Smooth muscle cell (in vitro differentiated cells): ENCODE results near the gene IL17RA. TPM values are rescaled to one million over a fixed set of nuclear protein-coding genes. Genes with fewer than 3 reads are reported as not detected.

Experiments used
- DNase-seq: peaks from one replicate; lab custom pipeline; 2025; ENCODE audit not compliant: unreplicated experiment; lab: John Stamatoyannopoulos, UW
- H2AFZ ChIP-seq: fragments of 200-600 bp; sonication (generic); 2 replicates; pipeline ENCODE4 v1.6.0; 2016; ENCODE audit warnings: antibody characterized with exemption, low read depth, mild to moderate bottlenecking
- H3F3A ChIP-seq: fragments of 200-600 bp; sonication (generic); 2 replicates; pipeline ENCODE4 v1.6.0; 2017; ENCODE audit warnings: antibody characterized with exemption, low read depth
- H3K27ac ChIP-seq: fragments of 200-600 bp; sonication (generic); 2 replicates; pipeline ENCODE4 v1.5.1; 2016; ENCODE audit warnings: low read depth, mild to moderate bottlenecking
- H3K27me3 ChIP-seq: fragments of 200-600 bp; sonication (generic); 2 replicates; pipeline ENCODE4 v1.6.1; 2016; ENCODE audit warnings: low read depth, mild to moderate bottlenecking
- H3K36me3 ChIP-seq: fragments of 200-600 bp; sonication (generic); 2 replicates; pipeline ENCODE4 v1.5.1; 2016; ENCODE audit warnings: low read depth
- H3K4me1 ChIP-seq: fragments of 200-600 bp; sonication (generic); 2 replicates; pipeline ENCODE4 v1.5.1; 2016; ENCODE audit warnings: low read depth
- H3K4me2 ChIP-seq: fragments of 200-600 bp; sonication (generic); 2 replicates; pipeline ENCODE4 v1.6.0; 2016; ENCODE audit warnings: mild to moderate bottlenecking
- H3K4me3 ChIP-seq: fragments of 200-600 bp; sonication (generic); 2 replicates; pipeline ENCODE4 v1.5.1; 2016; ENCODE audit warnings: mild to moderate bottlenecking
- H3K79me2 ChIP-seq: fragments of 200-600 bp; sonication (generic); 2 replicates; pipeline ENCODE4 v1.6.0; 2016; ENCODE audit warnings: low read depth, mild to moderate bottlenecking
- H3K9ac ChIP-seq: fragments of 200-600 bp; sonication (generic); 2 replicates; pipeline ENCODE4 v1.6.0; 2016; ENCODE audit warnings: low read depth
- H3K9me3 ChIP-seq: fragments of 200-600 bp; sonication (generic); replicated peaks from 2 replicates; pipeline ENCODE4 v1.5.1; 2016; ENCODE audit warnings: low read depth
- H4K20me1 ChIP-seq: fragments of 200-600 bp; sonication (generic); 2 replicates; pipeline ENCODE4 v1.6.0; 2016; ENCODE audit warnings: low read depth
- WGBS: methylation state at CpG from one replicate; pipeline ENCODE4 v1.1.7; 2016; ENCODE audit warnings: low lambda C conversion rate; 5-methylcytosine and 5-hydroxymethylcytosine counted together
- polyA plus RNA-seq: library from polyadenylated mRNA; unstranded; fragments of >200 nt; fragmentation: Nextera tagmentation; extraction: Ambion mirVana; gene quantifications from 2 replicates; pipeline ENCODE4 v1.2.1, GENCODE V29; 2016
- total RNA-seq: library from RNA; depleted of rRNA; stranded (reverse); fragments of >200 nt; gene quantifications from 2 replicates; pipeline ENCODE4 v1.2.3, GENCODE V29; 2014
- TF ChIP-seq, protein P1 (sequence below): fragments of 200-600 bp; sonication (generic); IDR thresholded peaks from 2 replicates; pipeline ENCODE4 v1.5.1; 2017; ENCODE audit warnings: borderline replicate concordance, mild to moderate bottlenecking, antibody characterized with exemption; ENCODE audit not compliant: insufficient read depth, poor library complexity, severe bottlenecking

The IL17RA gene
- total and polyA plus RNA-seq, 2 experiments from 2014 or later: 6.4 to 7.5 TPM

DNA sequence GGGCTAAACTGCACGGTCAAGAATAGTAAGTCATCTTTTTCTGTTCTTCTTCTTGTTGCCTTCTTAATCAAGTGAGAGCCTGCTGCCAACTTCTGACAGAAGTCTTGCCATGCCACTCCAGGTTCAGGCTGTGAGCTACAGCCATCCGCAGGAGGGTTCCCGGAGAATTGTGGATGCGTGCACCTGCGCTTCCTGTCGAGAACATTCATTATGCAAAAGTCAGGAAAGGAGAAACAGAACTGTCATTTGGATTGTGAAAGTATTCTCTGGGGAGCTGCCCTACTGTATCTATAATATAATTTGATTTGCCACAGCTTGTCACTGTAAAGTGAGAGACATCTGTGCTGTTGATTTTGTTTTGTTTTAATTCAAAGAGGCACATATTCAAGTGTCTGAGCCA lies 12.3 kb downstream of the IL17RA start:
- no peak overlapping the region for H2AFZ ChIP-seq
- no peaks in the 10 kb centered on the region for H3K79me2 ChIP-seq
- TF ChIP-seq, protein P1, sequence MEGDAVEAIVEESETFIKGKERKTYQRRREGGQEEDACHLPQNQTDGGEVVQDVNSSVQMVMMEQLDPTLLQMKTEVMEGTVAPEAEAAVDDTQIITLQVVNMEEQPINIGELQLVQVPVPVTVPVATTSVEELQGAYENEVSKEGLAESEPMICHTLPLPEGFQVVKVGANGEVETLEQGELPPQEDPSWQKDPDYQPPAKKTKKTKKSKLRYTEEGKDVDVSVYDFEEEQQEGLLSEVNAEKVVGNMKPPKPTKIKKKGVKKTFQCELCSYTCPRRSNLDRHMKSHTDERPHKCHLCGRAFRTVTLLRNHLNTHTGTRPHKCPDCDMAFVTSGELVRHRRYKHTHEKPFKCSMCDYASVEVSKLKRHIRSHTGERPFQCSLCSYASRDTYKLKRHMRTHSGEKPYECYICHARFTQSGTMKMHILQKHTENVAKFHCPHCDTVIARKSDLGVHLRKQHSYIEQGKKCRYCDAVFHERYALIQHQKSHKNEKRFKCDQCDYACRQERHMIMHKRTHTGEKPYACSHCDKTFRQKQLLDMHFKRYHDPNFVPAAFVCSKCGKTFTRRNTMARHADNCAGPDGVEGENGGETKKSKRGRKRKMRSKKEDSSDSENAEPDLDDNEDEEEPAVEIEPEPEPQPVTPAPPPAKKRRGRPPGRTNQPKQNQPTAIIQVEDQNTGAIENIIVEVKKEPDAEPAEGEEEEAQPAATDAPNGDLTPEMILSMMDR: no peak
- no peaks in the 10 kb centered on the region for H3F3A ChIP-seq
- no peak overlapping the region for H3K9ac ChIP-seq
- H3K4me3 ChIP-seq: no peak overlapping the region
- 96% methylated on average over 6 of the region's 6 CpGs for WGBS
- H4K20me1 ChIP-seq: peaks cover 46% of the 10 kb centered on the region
- no peak overlapping the region for H3K4me2 ChIP-seq
- H3K4me1 ChIP-seq: no peaks in the 10 kb centered on the region
- no peaks in the 10 kb centered on the region for H3K36me3 ChIP-seq
- H3K27me3 ChIP-seq: no peaks in the 10 kb centered on the region
- no peak overlapping the region for H3K27ac ChIP-seq
- no peaks in the 10 kb centered on the region for H3K9me3 ChIP-seq
- DNase-seq: no peak

DNA sequence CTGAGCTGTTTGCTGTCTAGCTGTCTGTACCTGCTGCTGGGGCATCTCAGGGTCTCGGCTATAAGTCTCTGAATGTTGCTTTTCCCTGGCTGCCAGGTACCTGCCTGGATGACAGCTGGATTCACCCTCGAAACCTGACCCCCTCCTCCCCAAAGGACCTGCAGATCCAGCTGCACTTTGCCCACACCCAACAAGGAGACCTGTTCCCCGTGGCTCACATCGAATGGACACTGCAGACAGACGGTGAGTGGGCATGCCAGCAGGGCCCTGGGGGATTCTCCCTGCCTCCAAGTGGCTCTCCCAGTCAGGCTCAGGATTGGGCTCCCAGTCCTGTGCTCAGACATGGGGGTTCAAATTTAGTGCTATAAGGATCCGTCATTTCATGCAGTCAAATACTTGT lies 12.9 kb downstream of the IL17RA start:
- Histone ChIP-seq H3K9me3 (no peaks in the 10 kb centered on the region), H3K27me3 (no peaks in the 10 kb centered on the region), H3K9ac (no peak overlapping the region), H3K27ac (no peak overlapping the region), H3K36me3 (no peaks in the 10 kb centered on the region), H3K4me1 (no peaks in the 10 kb centered on the region), H2AFZ (no peak overlapping the region), H3F3A (no peaks in the 10 kb centered on the region), H3K79me2 (no peaks in the 10 kb centered on the region), H3K4me3 (no peak overlapping the region), H3K4me2 (no peak overlapping the region), H4K20me1 (peaks cover 42% of the 10 kb centered on the region)
- TF ChIP-seq, protein P1: no peak
- no peak for DNase-seq
- over 99% methylated on average over 6 of the region's 6 CpGs for WGBS

DNA sequence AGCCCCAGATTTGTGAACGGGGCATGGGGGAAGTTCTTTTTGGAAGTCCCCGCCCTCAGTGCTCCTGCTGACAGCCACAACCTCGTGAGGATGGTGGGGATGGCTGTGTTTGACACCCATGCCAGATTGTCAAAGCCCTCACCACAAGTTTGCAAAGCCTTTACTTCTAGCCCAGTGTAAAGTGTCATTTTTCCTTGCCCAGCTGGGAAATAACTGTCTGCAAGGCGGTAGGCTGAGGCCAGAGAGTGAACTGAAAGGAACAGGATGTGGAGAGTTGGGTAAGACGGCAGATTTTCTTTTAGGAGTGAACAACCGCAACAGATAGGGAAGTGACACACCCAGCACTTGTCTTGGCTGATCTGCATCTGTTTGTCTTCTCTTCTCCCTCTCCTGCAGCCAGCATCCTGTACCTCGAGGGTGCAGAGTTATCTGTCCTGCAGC lies 13.6 kb downstream of the IL17RA start:
- Histone ChIP-seq H3K27ac (no peak overlapping the region), H3K4me3 (no peak overlapping the region), H3K4me2 (no peak overlapping the region), H3K79me2 (no peaks in the 10 kb centered on the region), H3K36me3 (no peaks in the 10 kb centered on the region), H4K20me1 (peaks cover 35% of the 10 kb centered on the region), H3K27me3 (no peaks in the 10 kb centered on the region), H3K4me1 (no peaks in the 10 kb centered on the region), H2AFZ (no peak overlapping the region), H3F3A (no peaks in the 10 kb centered on the region), H3K9ac (no peak overlapping the region), H3K9me3 (no peaks in the 10 kb centered on the region)
- no peak for DNase-seq
- 86% methylated on average over 7 of the region's 7 CpGs for WGBS
- TF ChIP-seq, protein P1: no peak

DNA sequence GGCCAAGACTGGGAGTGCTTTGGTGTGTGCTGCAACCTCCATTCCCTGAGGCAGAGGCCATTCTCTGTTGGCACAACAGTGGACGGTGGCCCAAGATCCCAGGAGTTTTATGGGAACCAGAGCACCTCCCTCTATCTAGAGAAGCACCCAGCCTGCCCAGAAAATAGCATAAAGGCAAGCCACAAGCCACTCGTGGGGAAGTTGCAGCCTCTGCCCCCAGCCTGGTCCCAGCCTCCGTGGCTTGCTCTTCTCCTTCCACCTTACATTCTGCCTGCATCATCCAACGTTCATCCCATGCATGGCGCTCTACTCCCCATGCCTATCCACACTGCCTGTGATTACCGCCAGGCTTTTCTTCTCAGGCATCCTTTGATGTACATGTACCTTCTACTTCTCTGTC lies 15.8 kb downstream of the IL17RA start:
- no peak for DNase-seq
- Histone ChIP-seq H3F3A (no peaks in the 10 kb centered on the region), H3K4me2 (no peak overlapping the region), H3K36me3 (no peaks in the 10 kb centered on the region), H2AFZ (no peak overlapping the region), H3K9ac (no peak overlapping the region), H3K9me3 (no peaks in the 10 kb centered on the region), H3K27ac (no peak overlapping the region), H3K79me2 (no peaks in the 10 kb centered on the region), H3K4me3 (no peak overlapping the region), H4K20me1 (peaks cover 14% of the 10 kb centered on the region), H3K27me3 (no peaks in the 10 kb centered on the region), H3K4me1 (no peaks in the 10 kb centered on the region)
- TF ChIP-seq, protein P1: no peak
- 88% methylated on average over 6 of the region's 6 CpGs for WGBS
